HepG2 (cell line): ENCODE data around the gene GAREM1. TPM values are rescaled to one million over a fixed set of nuclear protein-coding genes. Genes with fewer than 3 reads are reported as not detected.

Source experiments
- ADNP ChIP-seq: sonication (generic); formaldehyde crosslinking; IDR thresholded peaks from 2 replicates; pipeline ENCODE4 v1.4.0; 2020; ENCODE audit warnings: missing genetic modification reagents
- ARID4A ChIP-seq: sonication (generic); formaldehyde crosslinking; IDR thresholded peaks from 2 replicates; pipeline ENCODE4 v1.5.0; 2020; ENCODE audit warnings: mild to moderate bottlenecking, missing genetic modification reagents, borderline replicate concordance
- ATRX ChIP-seq: sonication (generic); formaldehyde crosslinking; IDR thresholded peaks from 2 replicates; pipeline ENCODE4 v1.4.0; 2020; ENCODE audit warnings: missing genetic modification reagents, borderline replicate concordance
- CEBPG ChIP-seq: IDR thresholded peaks from 2 replicates; pipeline ENCODE4 v1.6.1; 2016
- DZIP1 ChIP-seq: sonication (generic); formaldehyde crosslinking; IDR thresholded peaks from 2 replicates; pipeline ENCODE4 v1.5.0; 2020; ENCODE audit warnings: mild to moderate bottlenecking, missing genetic modification reagents
- ETV5 ChIP-seq: IDR thresholded peaks from 2 replicates; pipeline ENCODE4 v1.6.1; 2018; ENCODE audit warnings: missing biosample characterization, missing genetic modification reagents, inconsistent platforms, borderline replicate concordance
- HES4 ChIP-seq: sonication (generic); formaldehyde crosslinking; IDR thresholded peaks from 2 replicates; pipeline ENCODE4 v1.9.0; 2021; ENCODE audit warnings: mild to moderate bottlenecking, missing genetic modification reagents, borderline replicate concordance
- NFE2 ChIP-seq: sonication (generic); formaldehyde crosslinking; IDR thresholded peaks from 2 replicates; pipeline ENCODE4 v1.4.0; 2020; ENCODE audit warnings: missing genetic modification reagents
- PPARG ChIP-seq: conservative IDR thresholded peaks from 2 replicates; pipeline ENCODE4 v1.6.1; 2016; ENCODE audit warnings: missing biosample characterization, missing genetic modification reagents
- ZBTB1 ChIP-seq: sonication (generic); formaldehyde crosslinking; IDR thresholded peaks from 2 replicates; pipeline ENCODE4 v1.4.0; 2020; ENCODE audit warnings: missing genetic modification reagents, borderline replicate concordance
- ZFP41 ChIP-seq: sonication (generic); formaldehyde crosslinking; IDR thresholded peaks from 2 replicates; pipeline ENCODE4 v1.4.0; 2020; ENCODE audit warnings: mild to moderate bottlenecking, missing genetic modification reagents, borderline replicate concordance
- ZNF30 ChIP-seq: sonication (generic); formaldehyde crosslinking; IDR thresholded peaks from 2 replicates; pipeline ENCODE4 v1.5.0; 2020; ENCODE audit warnings: mild to moderate bottlenecking, missing genetic modification reagents
- ZNF431 ChIP-seq: sonication (generic); formaldehyde crosslinking; IDR thresholded peaks from 2 replicates; pipeline ENCODE4 v1.9.0; 2022; ENCODE audit warnings: missing genetic modification reagents, low read depth, mild to moderate bottlenecking, borderline replicate concordance
- ZNF432 ChIP-seq: sonication (generic); formaldehyde crosslinking; IDR thresholded peaks from 2 replicates; pipeline ENCODE4 v1.5.0; 2020; ENCODE audit warnings: missing genetic modification reagents, mild to moderate bottlenecking, borderline replicate concordance
- ZNF549 ChIP-seq: sonication (generic); formaldehyde crosslinking; IDR thresholded peaks from 2 replicates; pipeline ENCODE4 v1.5.0; 2020; ENCODE audit warnings: missing genetic modification reagents
- ZNF678 ChIP-seq: sonication (generic); formaldehyde crosslinking; IDR thresholded peaks from 2 replicates; pipeline ENCODE4 v1.4.0; 2020; ENCODE audit warnings: mild to moderate bottlenecking, missing genetic modification reagents
- ZNF878 ChIP-seq: sonication (generic); formaldehyde crosslinking; IDR thresholded peaks from 2 replicates; pipeline ENCODE4 v1.8.1; 2023; ENCODE audit warnings: mild to moderate bottlenecking, missing genetic modification reagents, moderate library complexity
- polyA plus RNA-seq, 8 experiments: library from polyadenylated mRNA; depleted of rRNA in 3 of 8; stranded (reverse) in 7 of 8; unstranded in 1 of 8; fragments of >200 nt; fragmentation: Illumina TruSeq in 4 of 8; extraction: Trizol in 4 of 8; gene quantifications; 2 replicates each; pipeline versions ENCODE4 v1.2.1 to v1.2.3, GENCODE V29; 2011 to 2016; ENCODE audit warnings: low read depth in 4 of 8, missing spikeins in 1 of 8, mixed read lengths in 1 of 8; ENCODE audit not compliant: insufficient read depth in 1 of 8
- total RNA-seq, 5 experiments: library from RNA; depleted of rRNA; stranded (reverse); fragments of >200 nt; fragmentation: Illumina TruSeq; extraction: Trizol; gene quantifications; 2 replicates each; pipeline ENCODE4 v1.2.3, GENCODE V29; 2016; ENCODE audit warnings: low read depth in 1 of 5
- TF ChIP-seq, protein P1 (sequence below): sonication (generic); formaldehyde crosslinking; IDR thresholded peaks from 2 replicates; pipeline ENCODE4 v1.9.0; 2021; ENCODE audit warnings: missing genetic modification reagents, mild to moderate bottlenecking, borderline replicate concordance
- TF ChIP-seq, protein P2 (sequence below): sonication (generic); formaldehyde crosslinking; IDR thresholded peaks from 2 replicates; pipeline ENCODE4 v1.5.0; 2020; ENCODE audit warnings: missing genetic modification reagents

Gene GAREM1
- total and polyA plus RNA-seq, 2 of the 13 experiments (the other 11 are each of a cell fraction or from before 2014, with no cell fraction given), result 2.5 to 2.9 TPM

- TF ChIP-seq, protein P1, sequence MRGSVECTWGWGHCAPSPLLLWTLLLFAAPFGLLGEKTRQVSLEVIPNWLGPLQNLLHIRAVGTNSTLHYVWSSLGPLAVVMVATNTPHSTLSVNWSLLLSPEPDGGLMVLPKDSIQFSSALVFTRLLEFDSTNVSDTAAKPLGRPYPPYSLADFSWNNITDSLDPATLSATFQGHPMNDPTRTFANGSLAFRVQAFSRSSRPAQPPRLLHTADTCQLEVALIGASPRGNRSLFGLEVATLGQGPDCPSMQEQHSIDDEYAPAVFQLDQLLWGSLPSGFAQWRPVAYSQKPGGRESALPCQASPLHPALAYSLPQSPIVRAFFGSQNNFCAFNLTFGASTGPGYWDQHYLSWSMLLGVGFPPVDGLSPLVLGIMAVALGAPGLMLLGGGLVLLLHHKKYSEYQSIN, result no peak
- no peak for TF ChIP-seq CEBPG (CRISPR knock-in tag)
- TF ChIP-seq ZNF432, result no peak
- TF ChIP-seq ZNF30 (CRISPR knock-in tag), result no peak
- TF ChIP-seq NFE2 (CRISPR knock-in tag), result no peak
- TF ChIP-seq ZNF878 (CRISPR knock-in tag), result no peak
- TF ChIP-seq ZFP41, result no peak
- TF ChIP-seq ZNF678 (CRISPR knock-in tag), result no peak
- peak; percentile 37; the same call in 1 of the 2 replicates for TF ChIP-seq ARID4A (CRISPR knock-in tag)
- TF ChIP-seq DZIP1 (CRISPR knock-in tag), result no peak
- no peak for TF ChIP-seq ZNF549 (CRISPR knock-in tag)
- TF ChIP-seq ZNF431 (CRISPR knock-in tag), result no peak
- TF ChIP-seq PPARG (CRISPR knock-in tag), result no peak
- TF ChIP-seq HES4 (CRISPR knock-in tag), result no peak
- TF ChIP-seq ETV5 (CRISPR knock-in tag), result no peak
- TF ChIP-seq, protein P2, sequence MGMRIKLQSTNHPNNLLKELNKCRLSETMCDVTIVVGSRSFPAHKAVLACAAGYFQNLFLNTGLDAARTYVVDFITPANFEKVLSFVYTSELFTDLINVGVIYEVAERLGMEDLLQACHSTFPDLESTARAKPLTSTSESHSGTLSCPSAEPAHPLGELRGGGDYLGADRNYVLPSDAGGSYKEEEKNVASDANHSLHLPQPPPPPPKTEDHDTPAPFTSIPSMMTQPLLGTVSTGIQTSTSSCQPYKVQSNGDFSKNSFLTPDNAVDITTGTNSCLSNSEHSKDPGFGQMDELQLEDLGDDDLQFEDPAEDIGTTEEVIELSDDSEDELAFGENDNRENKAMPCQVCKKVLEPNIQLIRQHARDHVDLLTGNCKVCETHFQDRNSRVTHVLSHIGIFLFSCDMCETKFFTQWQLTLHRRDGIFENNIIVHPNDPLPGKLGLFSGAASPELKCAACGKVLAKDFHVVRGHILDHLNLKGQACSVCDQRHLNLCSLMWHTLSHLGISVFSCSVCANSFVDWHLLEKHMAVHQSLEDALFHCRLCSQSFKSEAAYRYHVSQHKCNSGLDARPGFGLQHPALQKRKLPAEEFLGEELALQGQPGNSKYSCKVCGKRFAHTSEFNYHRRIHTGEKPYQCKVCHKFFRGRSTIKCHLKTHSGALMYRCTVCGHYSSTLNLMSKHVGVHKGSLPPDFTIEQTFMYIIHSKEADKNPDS (CRISPR knock-in tag), result no peak
- no peak for TF ChIP-seq ADNP (CRISPR knock-in tag)
- TF ChIP-seq ZBTB1 (CRISPR knock-in tag), result no peak
- TF ChIP-seq ATRX (CRISPR knock-in tag), result no peak
These were observed at the start of gene GAREM1 (continued) for GRCh38 chr18:32470714-32471633.
